Retina (tissue), 1 donor: ENCODE data around the gene OR4C46.
"Not testable (repeated sequence)": the region's sequence is repeated elsewhere in the genome, so short reads cannot be mapped to it uniquely, and the experiment has no call there.

Experiments used
- DNase-seq: peaks from one replicate; pipeline ENCODE4 v3.0.0-alpha.2; 2016

The OR4C46 gene

DNA sequence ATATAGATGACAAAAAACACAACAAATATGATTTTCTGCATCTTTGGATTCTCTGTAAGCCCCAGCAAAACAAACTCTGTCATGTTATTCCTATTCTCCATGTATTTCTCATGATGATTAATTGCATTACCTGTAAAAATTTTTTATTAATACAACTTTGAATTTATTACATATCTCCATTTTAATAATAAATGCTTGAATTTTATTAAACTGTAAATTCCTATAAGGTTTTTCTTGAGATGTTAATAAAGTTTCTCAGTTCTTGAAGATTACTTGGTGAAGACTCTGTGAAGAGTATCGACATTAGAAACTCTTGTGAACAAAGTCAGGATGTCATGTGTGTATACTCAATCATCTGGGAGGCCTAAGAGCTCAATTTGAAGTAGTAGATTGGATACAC lies at the start of gene OR4C46:
Gene OR4C46, minus strand, starts transcription at position 101 of the 400 bp plus-strand sequence. Its CDS starts 0 bp downstream, at position 101.
- DNase-seq = no peak

DNA sequence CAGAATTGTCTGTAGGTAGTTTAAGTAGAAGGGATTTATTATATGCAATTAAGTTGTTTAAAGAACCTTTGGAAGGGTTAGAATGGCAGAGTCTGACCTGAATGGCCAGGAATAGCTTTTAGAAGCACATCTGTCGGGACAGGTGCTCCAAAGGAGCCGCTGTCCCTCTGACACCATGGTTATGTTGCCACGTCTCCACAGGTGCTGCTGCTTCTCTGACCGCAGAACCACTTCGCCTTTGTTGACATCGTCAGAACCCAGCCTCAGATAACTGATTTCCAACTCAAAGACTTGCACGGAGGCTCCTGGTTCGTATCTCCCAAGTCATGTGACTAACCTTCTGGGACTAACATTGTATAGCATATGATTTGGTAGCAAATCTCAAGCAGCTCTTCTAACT lies 41.8 kb upstream of the OR4C46 start:
- DNase-seq = not testable (repeated sequence)

DNA sequence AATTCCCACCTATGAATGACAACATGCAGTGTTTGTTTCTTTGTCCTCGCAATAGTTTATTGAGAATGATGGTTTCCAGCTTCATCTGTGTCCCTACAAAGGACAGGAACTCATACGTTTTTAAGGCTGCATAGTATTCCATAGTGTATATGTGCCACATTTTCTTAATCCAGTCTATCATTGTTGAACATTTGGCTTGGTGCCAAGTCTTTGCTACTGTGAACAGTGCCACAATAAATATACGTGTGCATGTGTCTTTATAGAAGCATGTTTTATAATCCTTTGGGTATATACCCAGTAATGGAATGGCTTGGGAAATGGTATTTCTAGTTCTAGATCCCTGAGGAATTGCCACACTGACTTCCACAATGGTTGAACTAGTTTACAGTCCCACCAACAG lies 42.4 kb downstream of the OR4C46 start:
- not testable (repeated sequence) for DNase-seq

DNA sequence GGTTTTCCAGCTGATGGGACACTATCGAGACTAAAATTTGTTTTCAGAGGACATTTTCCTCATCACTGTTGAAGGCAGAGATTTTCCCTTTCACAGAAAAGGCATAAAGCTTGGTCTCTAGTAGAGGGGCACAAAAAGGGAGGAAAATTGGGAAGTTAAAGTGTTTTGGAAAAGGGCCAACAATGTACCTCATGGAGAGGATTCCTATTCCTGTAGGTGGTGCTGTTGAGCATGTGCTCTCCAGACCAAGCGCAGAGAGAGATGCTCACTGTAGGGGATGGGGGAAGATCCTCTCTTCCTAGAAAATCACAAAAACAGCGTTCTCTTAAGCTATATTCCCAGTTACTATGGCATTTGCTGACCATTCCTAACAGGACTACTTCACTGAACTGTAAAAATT lies 44.9 kb downstream of the OR4C46 start:
- DNase-seq = no peak

DNA sequence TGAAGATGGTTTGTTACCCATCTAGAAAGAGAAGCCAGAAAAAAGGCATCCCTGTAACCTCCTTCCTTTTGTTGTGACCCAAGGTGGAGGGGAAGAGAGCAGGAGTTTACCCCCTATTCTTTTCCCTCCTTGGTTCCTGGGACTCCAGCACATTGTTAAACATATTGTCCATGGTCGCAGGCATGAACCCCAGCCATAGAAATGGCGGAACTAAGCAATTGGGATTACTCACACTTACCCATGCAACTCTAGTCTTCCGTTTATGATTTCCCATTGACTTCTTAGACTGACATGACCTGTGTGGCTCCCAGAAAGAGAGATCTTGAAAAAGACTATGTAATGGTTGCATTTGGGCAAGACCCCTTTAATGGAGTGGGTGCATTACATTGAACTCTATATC lies 45.4 kb downstream of the OR4C46 start:
- DNase-seq = no peak
